LNCAP (cell line): ENCODE measurements around the gene TRHDE.

Source experiments
- TF ChIP-seq, protein P1 (sequence below): fragments of 450-650 bp; IDR thresholded peaks from 2 replicates; pipeline ENCODE4 v1.5.1; 2017; ENCODE audit warnings: mild to moderate bottlenecking

TRHDE gene

GRCh38 chr12:72465940-72466630 is 193.9 kb downstream of the TRHDE start:
- TF ChIP-seq, protein P1, sequence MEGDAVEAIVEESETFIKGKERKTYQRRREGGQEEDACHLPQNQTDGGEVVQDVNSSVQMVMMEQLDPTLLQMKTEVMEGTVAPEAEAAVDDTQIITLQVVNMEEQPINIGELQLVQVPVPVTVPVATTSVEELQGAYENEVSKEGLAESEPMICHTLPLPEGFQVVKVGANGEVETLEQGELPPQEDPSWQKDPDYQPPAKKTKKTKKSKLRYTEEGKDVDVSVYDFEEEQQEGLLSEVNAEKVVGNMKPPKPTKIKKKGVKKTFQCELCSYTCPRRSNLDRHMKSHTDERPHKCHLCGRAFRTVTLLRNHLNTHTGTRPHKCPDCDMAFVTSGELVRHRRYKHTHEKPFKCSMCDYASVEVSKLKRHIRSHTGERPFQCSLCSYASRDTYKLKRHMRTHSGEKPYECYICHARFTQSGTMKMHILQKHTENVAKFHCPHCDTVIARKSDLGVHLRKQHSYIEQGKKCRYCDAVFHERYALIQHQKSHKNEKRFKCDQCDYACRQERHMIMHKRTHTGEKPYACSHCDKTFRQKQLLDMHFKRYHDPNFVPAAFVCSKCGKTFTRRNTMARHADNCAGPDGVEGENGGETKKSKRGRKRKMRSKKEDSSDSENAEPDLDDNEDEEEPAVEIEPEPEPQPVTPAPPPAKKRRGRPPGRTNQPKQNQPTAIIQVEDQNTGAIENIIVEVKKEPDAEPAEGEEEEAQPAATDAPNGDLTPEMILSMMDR, result no peak

DNA sequence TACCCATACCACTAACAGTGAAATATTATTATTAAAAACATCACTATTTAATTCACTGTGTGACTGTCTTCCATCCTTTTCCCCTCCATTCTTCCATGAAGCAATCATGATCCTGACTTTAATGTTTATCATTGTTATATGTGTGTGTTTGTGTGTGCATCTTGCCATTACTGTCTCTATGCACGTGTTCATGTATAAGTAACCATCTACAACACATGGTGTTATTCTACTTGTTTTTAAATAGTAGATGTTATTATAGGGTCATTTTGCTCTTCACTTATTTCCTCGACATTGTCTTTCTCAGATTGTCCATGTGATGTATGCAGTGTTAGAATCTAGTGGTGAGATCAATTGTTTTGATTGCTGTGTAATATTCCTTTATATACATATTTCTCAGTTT is 195.8 kb downstream of the TRHDE start:
- TF ChIP-seq, protein P1, result no peak

GRCh38 chr12:72468505-72468904 is 196.3 kb downstream of the TRHDE start:
- TF ChIP-seq, protein P1, result no peak

DNA sequence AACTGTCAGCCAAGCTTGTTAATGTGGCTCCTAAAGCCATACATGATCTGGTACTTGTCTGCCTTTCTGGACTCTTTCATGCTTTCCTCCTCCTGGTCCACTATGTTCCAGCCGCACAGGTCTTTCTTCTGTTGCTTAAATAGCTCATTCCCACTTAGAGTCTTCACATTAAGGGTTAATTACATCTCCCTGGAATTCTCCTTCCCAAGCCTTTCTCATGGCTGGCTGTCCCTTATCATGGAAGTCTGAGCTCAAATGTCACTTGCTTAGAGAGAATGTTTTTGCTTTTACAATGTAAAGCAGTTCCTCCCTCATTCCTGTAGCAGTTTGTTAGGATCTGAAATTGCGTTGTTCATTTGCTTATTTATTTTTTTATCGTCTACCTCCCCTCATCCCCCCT is 199.6 kb downstream of the TRHDE start:
- TF ChIP-seq, protein P1, result no peak

- TF ChIP-seq, protein P1, result no peak
These were observed 200.2 kb downstream of the TRHDE start for GRCh38 chr12:72472350-72472749.

- TF ChIP-seq, protein P1, result no peak
These were observed 204.1 kb downstream of the TRHDE start for GRCh38 chr12:72476301-72476700.

GRCh38 chr12:72485017-72485701 is 213.0 kb downstream of the TRHDE start:
- TF ChIP-seq, protein P1, result no peak
